NCI-H69 (cell line): Measurements from ENCODE around the gene EIF4E2.
A peak's percentile ranks its signal among the peaks of the same experiment; 100 is the strongest.
"Not testable (repeated sequence)": the region's sequence is repeated elsewhere in the genome, so short reads cannot be mapped to it uniquely, and the experiment has no call there.

Experiments used
- DNase-seq: peaks from one replicate; lab custom pipeline; 2025; lab: John Stamatoyannopoulos, UW

EIF4E2 gene

GRCh38 chr2:232568161-232568560, 17.7 kb downstream of the EIF4E2 start:
- no peak for DNase-seq

DNA sequence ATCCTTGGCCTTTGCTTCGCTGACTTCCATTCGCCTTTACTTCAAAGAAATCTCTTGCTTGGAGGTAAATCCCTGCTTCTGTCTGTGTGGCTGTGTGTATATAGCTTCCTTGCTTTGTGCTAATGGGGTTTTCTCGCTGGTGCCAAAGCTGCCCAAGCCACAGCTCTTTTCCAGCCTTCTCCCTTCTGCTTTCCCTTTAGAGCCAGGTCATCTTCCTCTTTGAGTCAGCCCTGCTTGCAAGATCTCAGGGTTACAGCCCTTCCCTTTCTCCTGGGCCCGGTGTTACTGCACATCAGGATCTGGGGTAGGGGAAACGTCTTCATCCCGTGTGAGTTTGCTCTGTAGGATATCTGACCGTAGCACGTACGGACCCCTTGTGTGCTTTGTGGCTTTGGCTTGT, 19.1 kb downstream of the EIF4E2 start:
- no peak for DNase-seq

- not testable (repeated sequence) for DNase-seq
Measured at GRCh38 chr2:232570481-232570880, 20.0 kb downstream of the EIF4E2 start.

GRCh38 chr2:232571026-232571474, 20.6 kb downstream of the EIF4E2 start:
- DNase-seq: no peak

DNA sequence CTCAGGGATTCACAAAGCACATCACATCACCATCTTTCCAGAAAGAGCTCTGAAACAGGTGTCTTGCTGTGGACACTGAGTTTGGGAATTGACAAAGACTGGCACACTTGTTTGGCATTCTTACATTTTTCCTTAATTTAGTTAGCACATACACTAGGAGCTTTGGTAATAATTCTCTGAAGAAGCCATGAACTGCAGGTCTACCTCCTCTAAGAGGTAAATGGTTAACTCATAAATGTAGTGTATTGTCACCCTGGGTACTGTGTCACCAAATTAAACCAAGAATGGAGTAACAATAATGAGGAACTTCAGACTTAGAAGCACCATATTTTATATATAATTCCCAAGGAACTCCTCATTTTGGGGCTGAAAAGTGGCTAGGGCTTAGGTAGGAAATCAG, 22.6 kb downstream of the EIF4E2 start:
- DNase-seq: no peak

- no peak for DNase-seq
Measured at GRCh38 chr2:232573771-232574435, 23.4 kb downstream of the EIF4E2 start.

GRCh38 chr2:232574674-232575403, 24.4 kb downstream of the EIF4E2 start:
- no peak for DNase-seq

DNA sequence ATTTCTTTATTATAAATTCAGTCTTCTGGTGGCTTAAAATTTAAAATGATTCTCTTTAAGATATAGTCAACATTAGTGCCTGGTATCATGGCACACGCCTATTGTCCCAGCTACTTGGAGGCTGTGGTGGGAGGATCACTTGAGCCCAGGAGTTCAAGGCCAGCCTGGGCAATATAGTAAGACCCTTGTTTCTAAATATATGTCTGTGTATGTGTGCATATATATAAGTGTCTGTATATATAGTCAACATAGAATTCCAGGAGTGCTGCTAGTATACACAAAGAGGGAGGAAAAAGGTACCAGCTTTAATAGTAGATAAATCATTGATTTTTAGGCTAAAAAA, 24.9 kb downstream of the EIF4E2 start:
- no peak for DNase-seq

GRCh38 chr2:232576995-232577394, 26.5 kb downstream of the EIF4E2 start:
- DNase-seq: no peak

GRCh38 chr2:232577841-232578240, 27.4 kb downstream of the EIF4E2 start:
- no peak for DNase-seq

GRCh38 chr2:232578626-232579025, 28.1 kb downstream of the EIF4E2 start:
- DNase-seq: no peak

GRCh38 chr2:232580648-232580981, 30.1 kb downstream of the EIF4E2 start:
- DNase-seq: no peak

DNA sequence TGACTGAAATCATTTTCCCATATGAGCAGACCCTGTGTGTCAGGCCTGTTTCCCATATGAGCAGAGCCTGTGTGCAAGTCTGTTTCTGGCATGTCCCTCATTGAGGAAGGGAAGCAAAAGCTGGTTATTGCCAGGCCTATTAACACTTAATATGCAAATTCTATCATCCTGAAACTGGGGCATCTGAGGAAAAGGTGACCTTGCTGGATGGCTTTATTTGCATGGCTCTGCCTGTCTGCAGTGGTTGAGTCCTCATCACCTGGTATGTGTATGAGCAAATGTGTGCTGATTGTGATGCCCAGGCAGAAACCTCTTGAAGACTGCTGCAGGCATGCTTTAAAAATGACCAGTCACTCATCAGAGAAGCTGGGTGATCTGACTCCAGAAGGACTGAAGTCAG, 31.2 kb downstream of the EIF4E2 start:
- no peak for DNase-seq

DNA sequence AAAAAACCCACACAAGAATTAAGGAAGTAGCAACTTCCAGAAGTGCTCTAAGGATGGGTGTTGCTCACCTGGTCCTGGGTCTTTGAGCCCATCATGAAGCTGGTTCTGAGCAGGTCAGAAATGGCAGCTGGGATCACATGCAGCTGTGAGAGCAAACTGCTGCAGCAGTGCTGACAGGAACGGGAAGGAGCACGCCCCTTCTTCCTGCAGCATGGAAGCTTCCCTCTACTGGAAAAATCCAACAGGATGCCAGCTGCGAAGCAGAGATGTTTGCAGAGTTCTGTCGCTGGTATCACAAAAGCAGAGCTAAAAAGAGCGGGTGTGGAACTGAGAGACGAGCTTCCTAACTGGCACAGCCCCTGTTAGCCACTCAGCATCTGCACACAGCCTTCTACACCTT, 33.7 kb downstream of the EIF4E2 start:
- DNase-seq: peak; percentile 22

DNA sequence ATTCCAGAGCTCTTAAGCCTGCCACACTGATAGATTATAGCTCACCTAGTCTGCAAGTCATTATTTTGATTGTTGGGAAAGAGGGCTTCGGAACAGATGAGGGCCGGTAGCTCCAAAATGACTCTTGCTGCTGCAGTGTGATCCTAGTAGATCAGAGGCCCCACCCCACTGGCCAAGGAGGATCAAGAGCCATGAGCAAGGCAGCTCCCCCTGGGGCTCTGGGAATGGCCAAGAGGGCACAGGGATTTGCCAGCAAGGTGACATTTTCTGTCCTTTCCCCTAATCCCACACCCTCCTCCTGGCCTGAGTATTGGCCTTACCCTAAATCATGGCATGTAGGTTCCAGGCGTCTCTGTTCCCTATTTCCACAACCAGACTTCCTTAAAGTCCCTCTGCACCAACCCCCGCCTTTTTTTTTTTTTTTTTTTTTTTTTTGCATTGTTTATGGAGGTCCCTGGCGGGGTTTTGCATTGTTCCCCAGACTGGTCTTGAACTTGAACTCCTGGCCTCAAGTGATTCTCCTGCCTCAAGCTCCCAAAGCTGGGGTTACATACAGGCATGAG, 36.5 kb downstream of the EIF4E2 start:
- DNase-seq: no peak

DNA sequence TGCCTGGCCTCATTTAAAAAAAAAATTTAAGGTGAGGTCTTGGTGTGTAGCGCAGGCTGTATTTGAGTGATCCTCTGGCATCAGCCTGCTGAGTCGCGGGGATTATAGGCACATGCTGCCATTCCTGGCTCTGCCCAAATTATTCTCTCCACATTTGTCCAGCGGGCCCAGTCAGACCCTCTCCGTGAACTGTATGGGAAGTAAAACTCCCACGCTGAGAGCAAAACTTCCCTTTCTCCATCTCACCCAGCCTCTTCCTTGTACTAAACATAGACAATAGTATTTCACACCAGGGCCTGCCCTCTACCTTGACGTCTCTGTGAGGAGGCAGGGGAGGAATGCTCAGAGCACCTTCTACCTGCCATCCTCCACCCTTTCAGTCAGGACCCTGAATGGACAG, 37.0 kb downstream of the EIF4E2 start:
- DNase-seq: no peak

GRCh38 chr2:232588031-232588430, 37.5 kb downstream of the EIF4E2 start:
- no peak for DNase-seq

DNA sequence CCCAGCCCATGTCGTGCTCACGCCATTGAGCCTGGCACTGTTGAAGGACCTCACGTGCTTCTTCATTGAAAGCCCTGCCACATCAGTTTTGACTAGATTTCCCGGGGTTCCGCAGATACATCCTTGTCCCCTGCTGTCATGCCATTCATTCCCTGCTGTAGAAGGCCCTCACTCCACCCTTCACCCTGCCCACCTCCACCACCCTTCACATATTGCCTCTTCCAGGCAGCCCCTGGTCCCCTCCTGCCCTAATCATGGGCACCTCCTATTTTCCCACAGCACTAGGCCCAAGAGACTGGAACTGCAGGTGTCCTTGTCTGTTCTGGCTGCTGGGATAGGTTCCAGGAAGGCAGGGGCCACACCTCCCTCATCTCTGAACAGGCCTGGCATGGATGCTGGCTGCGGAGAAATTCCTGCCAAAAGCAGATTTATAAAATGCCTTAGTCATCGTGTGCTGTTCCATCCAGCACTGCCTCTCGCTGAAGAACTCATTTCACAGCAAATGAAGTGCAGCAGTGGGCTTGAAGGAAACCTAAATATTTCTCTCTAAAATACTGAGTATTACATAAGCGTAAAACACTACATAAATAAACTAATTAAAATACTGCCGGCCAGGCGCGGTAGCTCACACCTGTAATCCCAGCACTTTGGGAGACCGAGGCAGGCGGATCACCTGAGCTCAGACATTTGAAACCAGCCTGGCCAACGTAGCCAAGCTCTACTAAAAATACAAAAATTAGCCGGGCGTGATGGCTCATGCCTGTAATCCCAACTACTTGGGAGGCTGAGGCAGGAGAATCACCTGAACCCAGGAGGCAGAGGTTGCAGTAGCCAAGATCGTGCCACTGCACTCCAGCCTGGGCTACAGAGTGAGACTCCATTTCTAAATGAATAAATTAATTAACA, 38.4 kb downstream of the EIF4E2 start:
- no peak for DNase-seq

- DNase-seq: no peak
Measured at GRCh38 chr2:232592772-232593395, 42.4 kb downstream of the EIF4E2 start.

DNA sequence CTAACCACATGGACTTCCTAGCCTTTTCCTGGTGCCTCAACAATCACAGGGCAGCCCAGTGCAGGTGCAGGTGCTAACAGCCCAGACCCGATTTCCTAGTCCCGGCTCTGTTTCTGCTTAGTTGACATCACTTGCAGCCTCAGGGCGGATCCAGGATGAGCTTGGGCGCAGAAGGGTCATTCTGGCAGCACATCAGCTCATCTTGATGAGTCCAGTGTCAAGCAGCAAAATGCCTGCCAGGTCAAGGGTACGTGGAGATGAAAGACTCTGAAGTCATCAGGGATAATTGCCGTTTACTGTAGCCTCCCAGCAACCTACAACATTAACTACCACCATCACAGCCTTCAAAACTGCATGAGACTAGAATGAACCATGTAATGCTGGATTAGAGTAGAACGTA, 43.5 kb downstream of the EIF4E2 start:
- peak; percentile 7 for DNase-seq

DNA sequence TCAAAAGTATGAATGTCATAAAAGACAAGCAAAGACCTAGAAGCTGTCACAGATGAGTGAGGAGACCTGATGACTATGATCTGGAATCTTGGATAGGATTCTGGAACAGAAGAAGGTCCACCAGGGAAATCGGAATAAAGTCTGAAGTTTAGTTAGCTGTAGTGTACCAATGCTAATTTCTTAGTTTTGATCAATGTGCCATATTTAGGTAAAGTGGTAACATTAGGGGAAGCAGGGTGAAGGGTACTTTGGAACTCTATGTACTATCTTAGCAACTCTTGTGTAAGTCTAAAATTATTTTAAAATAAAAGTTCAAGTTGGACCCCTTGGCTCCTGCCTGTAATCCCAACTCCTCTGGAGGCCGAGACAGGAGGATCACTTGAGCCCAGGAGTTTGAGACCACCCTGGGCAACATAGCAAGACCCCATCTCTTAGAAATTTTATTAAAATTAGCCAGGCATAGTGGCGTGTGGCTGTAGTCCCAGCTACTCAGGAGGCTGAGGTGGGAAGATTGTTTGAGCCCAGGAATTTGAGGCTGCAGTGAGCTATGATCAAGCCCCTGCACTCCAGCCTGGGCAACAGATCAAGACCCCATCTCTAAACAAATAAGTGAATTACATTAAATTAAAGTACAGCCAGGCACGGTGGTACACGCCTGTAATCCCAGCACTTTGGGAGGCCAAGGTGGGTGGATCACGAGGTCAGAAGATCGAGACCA, 47.0 kb downstream of the EIF4E2 start:
- no peak for DNase-seq
